HuH-7.5 (cell line): ENCODE results near the gene PGS1.

ENCODE experiments used
- DNase-seq: peaks from one replicate; pipeline ENCODE4 v3.0.0; 2011; ENCODE audit warnings: low spot score

Gene PGS1

GRCh38 chr17:78365561-78366108 lies 12.8 kb upstream of the PGS1 start:
- no peak for DNase-seq

- no peak for DNase-seq
Measured at GRCh38 chr17:78366109-78366848, 12.2 kb upstream of the PGS1 start.

- DNase-seq = no peak
Measured at GRCh38 chr17:78367193-78367592, 11.3 kb upstream of the PGS1 start.

GRCh38 chr17:78368348-78368747 lies 10.1 kb upstream of the PGS1 start:
- no peak for DNase-seq

GRCh38 chr17:78368854-78369495 lies 9.5 kb upstream of the PGS1 start:
- DNase-seq = no peak

GRCh38 chr17:78369791-78370381 lies 8.6 kb upstream of the PGS1 start:
- no peak for DNase-seq

GRCh38 chr17:78371056-78371455 lies 7.4 kb upstream of the PGS1 start:
- no peak for DNase-seq

GRCh38 chr17:78372841-78373240 lies 5.6 kb upstream of the PGS1 start:
- DNase-seq = no peak

- DNase-seq = no peak
Measured at GRCh38 chr17:78374189-78374588, 4.3 kb upstream of the PGS1 start.

- DNase-seq = no peak
Measured at GRCh38 chr17:78374631-78375274, 3.7 kb upstream of the PGS1 start.

- no peak for DNase-seq
Measured at GRCh38 chr17:78375401-78376151, 2.9 kb upstream of the PGS1 start.

GRCh38 chr17:78376161-78376560 lies 2.3 kb upstream of the PGS1 start:
- DNase-seq = no peak

GRCh38 chr17:78377858-78378224 lies 608 bp upstream of the PGS1 start:
- no peak for DNase-seq

GRCh38 chr17:78379131-78379491 lies 662 bp downstream of the PGS1 start:
- no peak for DNase-seq

GRCh38 chr17:78380370-78380769 lies 1.9 kb downstream of the PGS1 start:
- DNase-seq = no peak

GRCh38 chr17:78381601-78382232 lies 3.3 kb downstream of the PGS1 start:
- no peak for DNase-seq

- DNase-seq = no peak
Measured at GRCh38 chr17:78383725-78384471, 5.4 kb downstream of the PGS1 start.

GRCh38 chr17:78384479-78385175 lies 6.2 kb downstream of the PGS1 start:
- DNase-seq = no peak

GRCh38 chr17:78387977-78388941 lies 9.8 kb downstream of the PGS1 start:
- no peak for DNase-seq
